Panc1 (cell line): ENCODE data around the gene PPP1R26.

Experiments
- CTCF ChIP-seq: fragments of 450-650 bp; IDR thresholded peaks from 2 replicates; pipeline ENCODE4 v1.5.1; 2017; ENCODE audit warnings: mild to moderate bottlenecking
- REST ChIP-seq, 2 experiments: IDR thresholded peaks; 2 replicates each; pipeline ENCODE4 v1.6.1; 2011 to 2012; ENCODE audit warnings: low read depth in 2 of 2, control low read depth in 1 of 2, low read length in 1 of 2, mild to moderate bottlenecking in 1 of 2, moderate library complexity in 1 of 2; ENCODE audit not compliant: insufficient read depth in 1 of 2

DNA sequence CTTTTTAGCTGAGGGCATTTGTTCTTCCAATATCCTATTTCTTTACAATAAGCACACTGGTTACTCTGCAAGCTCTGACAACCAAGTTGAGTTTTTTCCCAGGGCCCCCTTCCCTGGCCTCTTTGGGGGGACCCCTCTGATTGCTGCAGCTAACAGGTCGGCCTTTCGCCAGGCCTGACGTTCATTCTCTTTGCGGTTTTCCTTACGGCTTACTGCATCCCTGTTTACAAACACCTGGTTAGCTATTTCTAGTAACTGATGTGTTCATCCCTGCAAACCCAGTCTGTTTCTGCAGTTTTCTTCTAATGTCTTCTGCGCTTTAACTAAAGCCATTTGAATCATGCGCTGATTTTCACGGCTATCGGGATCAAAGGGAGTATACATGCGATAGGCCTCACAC is 37.5 kb upstream of the PPP1R26 start:
- TF ChIP-seq CTCF (no peak), REST (IDR thresholded peaks at IDR 0.05; ENCODE audit: insufficient read depth in 1 of 2, low read depth in 2 of 2, low read length in 1 of 2) (no peak)
